ENCODE data around the gene COL8A1.

DNA sequence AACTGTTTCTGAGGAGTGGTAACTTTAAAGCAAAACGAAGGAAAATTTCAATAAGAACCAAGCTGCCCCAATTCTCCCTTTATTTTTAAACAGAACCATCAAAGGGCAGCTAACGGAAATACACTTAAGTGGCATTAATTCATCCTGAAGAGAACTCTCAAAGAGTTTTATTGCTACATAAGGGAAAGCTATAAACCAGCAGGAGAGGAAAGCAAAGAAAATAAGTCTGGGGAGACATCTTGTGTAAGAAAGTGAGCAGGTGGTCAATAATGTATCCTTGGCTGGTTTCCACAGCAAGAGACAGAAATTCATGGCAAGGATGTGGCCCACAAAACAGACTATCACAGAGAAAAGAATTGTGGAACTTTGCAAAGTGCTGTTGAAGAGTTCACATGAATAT lies 139.3 kb downstream of the COL8A1 start:
- TF ChIP-seq ZNF8 (CRISPR knock-in tag; IDR thresholded peaks at IDR 0.05) (no peak), TOX (CRISPR knock-in tag; IDR thresholded peaks at IDR 0.05; ENCODE audit: borderline replicate concordance) (no peak), ARNTL (CRISPR knock-in tag; IDR thresholded peaks at IDR 0.05; ENCODE audit: borderline replicate concordance, low read depth) (no peak), RARB (CRISPR knock-in tag; IDR thresholded peaks at IDR 0.05) (no peak), ZNF565 (CRISPR knock-in tag; conservative IDR thresholded peaks at IDR 0.05; ENCODE audit: low read depth) (no peak), ZC3H10 (CRISPR knock-in tag; IDR thresholded peaks at IDR 0.05) (no peak), ZFP3 (CRISPR knock-in tag; IDR thresholded peaks at IDR 0.05) (no peak), POU6F1 (CRISPR knock-in tag; IDR thresholded peaks at IDR 0.05; ENCODE audit: borderline replicate concordance, low read depth) (no peak)
- TF ChIP-seq, protein P1, sequence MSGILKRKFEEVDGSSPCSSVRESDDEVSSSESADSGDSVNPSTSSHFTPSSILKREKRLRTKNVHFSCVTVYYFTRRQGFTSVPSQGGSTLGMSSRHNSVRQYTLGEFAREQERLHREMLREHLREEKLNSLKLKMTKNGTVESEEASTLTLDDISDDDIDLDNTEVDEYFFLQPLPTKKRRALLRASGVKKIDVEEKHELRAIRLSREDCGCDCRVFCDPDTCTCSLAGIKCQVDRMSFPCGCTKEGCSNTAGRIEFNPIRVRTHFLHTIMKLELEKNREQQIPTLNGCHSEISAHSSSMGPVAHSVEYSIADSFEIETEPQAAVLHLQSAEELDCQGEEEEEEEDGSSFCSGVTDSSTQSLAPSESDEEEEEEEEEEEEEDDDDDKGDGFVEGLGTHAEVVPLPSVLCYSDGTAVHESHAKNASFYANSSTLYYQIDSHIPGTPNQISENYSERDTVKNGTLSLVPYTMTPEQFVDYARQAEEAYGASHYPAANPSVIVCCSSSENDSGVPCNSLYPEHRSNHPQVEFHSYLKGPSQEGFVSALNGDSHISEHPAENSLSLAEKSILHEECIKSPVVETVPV (CRISPR knock-in tag; IDR thresholded peaks at IDR 0.05), result no peak

Measured in SK-N-SH treated with all-trans-retinoic acid at 6 μM for 48 hours (cell line).